ENCODE measurements around the gene MED13L.
"Not testable (repeated sequence)": the region's sequence is repeated elsewhere in the genome, so short reads cannot be mapped to it uniquely, and the experiment has no call there.

Gene MED13L

GRCh38 chr12:116043659-116044535 lies 233.6 kb downstream of the MED13L start:
- DNase-seq: no peak

DNA sequence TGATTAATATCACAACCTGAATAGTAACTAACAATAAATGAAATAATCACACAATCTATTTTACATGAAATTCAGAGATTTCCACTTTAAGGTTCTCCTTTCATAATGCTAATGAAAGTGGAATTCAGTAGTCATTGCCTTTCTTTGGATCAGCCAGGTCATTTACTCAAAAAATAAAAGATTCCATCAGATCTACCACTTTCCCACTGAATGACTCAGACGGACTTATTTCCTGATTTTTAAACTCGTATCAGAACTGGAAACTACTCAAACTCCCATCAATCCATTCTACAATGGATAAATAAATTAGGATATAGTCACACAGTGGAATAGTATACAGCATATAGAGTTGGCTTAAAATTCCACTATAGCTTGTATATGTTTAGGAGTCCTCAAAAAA lies 237.1 kb downstream of the MED13L start:
- DNase-seq: no peak

DNA sequence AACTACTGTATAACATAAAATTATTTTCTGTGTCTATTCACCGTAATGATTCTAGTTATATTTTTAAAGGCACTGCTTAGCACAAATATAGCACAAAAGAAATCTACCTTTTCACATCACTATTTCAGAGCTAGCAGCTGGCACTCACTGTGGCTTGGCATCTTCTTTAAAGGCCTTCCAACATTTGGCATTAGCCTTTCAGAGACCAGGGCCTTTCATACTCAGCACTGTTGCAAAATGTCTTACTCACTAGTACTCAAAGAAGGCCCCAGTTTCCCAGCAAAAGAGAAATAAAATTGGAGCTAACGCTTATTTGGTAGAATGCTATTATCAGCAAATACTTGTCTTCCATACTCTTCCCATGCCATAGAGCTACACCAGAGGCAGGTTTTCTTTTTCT lies 238.4 kb downstream of the MED13L start:
- no peak for DNase-seq

- no peak for DNase-seq
Observed at GRCh38 chr12:116037941-116038837, 239.3 kb downstream of the MED13L start.

DNA sequence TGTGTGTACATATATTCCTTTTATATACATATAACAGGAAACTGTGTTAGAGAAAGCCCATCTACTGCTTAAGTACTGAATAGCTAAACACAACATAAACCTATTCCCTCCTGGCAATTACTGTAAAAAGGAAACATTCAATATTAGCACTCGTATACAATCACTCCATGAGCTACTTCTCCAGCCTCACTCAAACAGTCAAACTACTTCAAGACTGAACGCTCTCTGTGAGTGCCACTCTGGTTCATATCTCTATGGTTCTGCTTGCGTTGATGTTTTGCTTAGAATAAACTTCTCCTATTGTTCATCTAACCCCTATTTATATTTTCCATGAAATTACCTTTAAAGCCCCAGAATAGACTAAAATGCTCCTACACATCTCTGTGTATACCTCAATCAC lies 243.7 kb downstream of the MED13L start:
- DNase-seq: no peak

GRCh38 chr12:116031624-116032023 lies 245.9 kb downstream of the MED13L start:
- not testable (repeated sequence) for DNase-seq

DNA sequence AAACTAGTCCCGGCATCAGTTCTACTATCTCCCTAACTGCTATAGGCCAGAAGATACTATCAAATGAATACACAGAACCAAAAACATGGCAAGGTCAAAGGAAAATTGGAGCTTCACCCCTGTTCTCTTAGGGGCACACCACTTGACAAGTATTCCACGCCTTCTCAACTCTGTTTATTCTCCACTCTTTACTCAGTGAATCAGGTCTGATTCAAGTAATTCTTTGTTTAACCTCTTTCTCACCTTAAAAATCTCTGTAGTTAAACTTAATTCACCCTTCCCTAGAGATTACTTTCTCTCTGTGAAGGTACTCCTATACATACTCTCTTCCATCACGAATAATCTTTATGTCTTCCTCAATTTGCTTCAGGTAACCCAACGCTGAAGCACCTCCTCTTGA lies 248.9 kb downstream of the MED13L start:
- DNase-seq: no peak

DNA sequence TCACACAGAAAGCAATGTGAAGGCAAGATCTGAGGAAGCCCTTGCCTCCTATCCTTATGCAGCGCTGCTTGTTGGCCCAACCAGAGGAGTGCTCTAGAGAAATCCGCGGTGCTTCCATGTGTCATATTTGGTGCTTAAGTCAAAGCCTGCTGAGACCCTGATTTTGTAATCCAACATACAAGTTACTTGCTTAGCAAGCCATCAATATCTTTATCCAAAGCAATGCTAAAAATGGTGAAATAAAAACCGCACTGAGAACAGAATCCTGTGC lies 250.0 kb downstream of the MED13L start:
- DNase-seq: no peak

GRCh38 chr12:116026768-116027550 lies 250.5 kb downstream of the MED13L start:
- DNase-seq: no peak

- no peak for DNase-seq
Observed at GRCh38 chr12:116026346-116026745, 251.1 kb downstream of the MED13L start.

- DNase-seq: no peak
Observed at GRCh38 chr12:116024769-116025168, 252.7 kb downstream of the MED13L start.

- DNase-seq: no peak
Observed at GRCh38 chr12:116019415-116019814, 258.1 kb downstream of the MED13L start.

- DNase-seq: no peak
Observed at GRCh38 chr12:116018282-116018681, 259.2 kb downstream of the MED13L start.

- peak; percentile 21 for DNase-seq
Observed at GRCh38 chr12:116015525-116015924, 262.0 kb downstream of the MED13L start.

DNA sequence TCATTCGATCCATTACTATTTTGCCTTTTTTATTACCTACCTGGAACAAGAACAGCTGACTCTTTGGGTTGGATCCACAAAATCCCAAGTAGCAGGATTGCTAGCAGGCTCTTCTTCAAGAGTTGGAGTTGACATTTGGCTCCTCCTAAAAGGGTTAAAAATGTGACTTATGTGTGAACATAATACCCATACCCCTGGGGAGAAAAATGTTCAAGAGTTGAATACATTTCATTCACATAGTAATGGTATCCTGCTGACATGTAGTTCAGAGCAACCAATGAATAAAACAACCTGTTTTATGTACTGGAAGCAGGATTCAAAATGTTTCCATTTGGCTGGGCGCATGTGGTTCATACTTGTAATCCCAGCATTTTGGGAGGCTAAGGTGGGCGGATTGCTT lies 264.7 kb downstream of the MED13L start:
- no peak for DNase-seq

DNA sequence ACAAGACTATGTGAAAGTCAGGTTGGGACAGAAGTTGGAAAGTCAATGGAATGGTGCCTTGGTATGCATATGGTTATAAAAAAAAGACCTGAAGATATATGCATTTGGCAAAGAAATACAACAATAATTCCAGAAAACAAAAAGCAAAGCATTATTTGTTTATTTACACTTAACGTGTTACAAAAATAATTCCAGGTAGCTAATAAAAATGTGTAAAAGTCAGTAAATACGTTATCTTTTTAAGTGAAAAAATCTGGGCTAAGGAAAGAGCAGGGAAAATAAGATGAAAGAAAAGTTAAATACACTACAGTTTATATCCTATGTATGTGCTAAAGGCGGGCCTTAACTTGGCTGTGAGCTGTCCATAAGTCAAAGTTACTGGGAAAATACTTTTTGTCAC lies 266.3 kb downstream of the MED13L start:
- no peak for DNase-seq

- no peak for DNase-seq
Observed at GRCh38 chr12:116010467-116010866, 267.0 kb downstream of the MED13L start.

GRCh38 chr12:116009805-116010204 lies 267.7 kb downstream of the MED13L start:
- DNase-seq: no peak

- no peak for DNase-seq
Observed at GRCh38 chr12:116006141-116006540, 271.4 kb downstream of the MED13L start.

GRCh38 chr12:116002890-116003536 lies 274.5 kb downstream of the MED13L start:
- no peak for DNase-seq

GRCh38 chr12:116000252-116000651 lies 277.2 kb downstream of the MED13L start:
- no peak for DNase-seq

- DNase-seq: no peak
Observed at GRCh38 chr12:115999582-115999981, 277.9 kb downstream of the MED13L start.
